DND-41 (cell line): ENCODE data around the gene NUP62CL.

ENCODE experiments used
- ATAC-seq: fragments of 200-7000 bp; cut with Tn5 transposase; 3 replicates; pipeline ENCODE4 v1.9.1; 2021; ENCODE audit warnings: low read depth; ENCODE audit not compliant: insufficient read depth
- DNase-seq: peaks from one replicate; pipeline ENCODE4 v3.0.0-alpha.2; 2020
- H2AFZ ChIP-seq: 2 replicates; pipeline ENCODE4 v1.6.0; 2012; ENCODE audit warnings: low read depth, low read length
- H3K27ac ChIP-seq: 2 replicates; pipeline ENCODE4 v1.5.1; 2012; ENCODE audit warnings: low read length, inconsistent platforms
- H3K27me3 ChIP-seq: fragments of 200-600 bp; sonication (generic); 2 replicates; pipeline ENCODE4 v1.6.0; 2012; ENCODE audit warnings: low read length, mild to moderate bottlenecking, inconsistent platforms; ENCODE audit not compliant: insufficient read depth, poor library complexity
- H3K36me3 ChIP-seq: 2 replicates; pipeline ENCODE4 v1.5.1; 2012; ENCODE audit warnings: low read length, inconsistent platforms; ENCODE audit not compliant: insufficient read depth
- H3K4me1 ChIP-seq: 2 replicates; pipeline ENCODE4 v1.5.1; 2012; ENCODE audit warnings: mild to moderate bottlenecking, low read length; ENCODE audit not compliant: insufficient read depth
- H3K4me2 ChIP-seq: 2 replicates; pipeline ENCODE4 v1.6.0; 2012; ENCODE audit warnings: mild to moderate bottlenecking, moderate library complexity, low read length, inconsistent platforms; ENCODE audit not compliant: insufficient read depth
- H3K4me3 ChIP-seq, 2 experiments: fragments of 200-600 bp in 1 of 2; shearing (Covaris generic) in 1 of 2; 2 replicates each; pipeline ENCODE4 v1.5.1; 2012 to 2016; ENCODE audit warnings: inconsistent platforms in 2 of 2, low read length in 2 of 2, mild to moderate bottlenecking in 2 of 2, low read depth in 1 of 2, moderate library complexity in 1 of 2
- H3K79me2 ChIP-seq: 2 replicates; pipeline ENCODE4 v1.6.0; 2012; ENCODE audit warnings: low read length, inconsistent platforms; ENCODE audit not compliant: insufficient read depth
- H3K9ac ChIP-seq: 2 replicates; pipeline ENCODE4 v1.6.0; 2012; ENCODE audit warnings: low read depth, mild to moderate bottlenecking, inconsistent platforms, low read length, moderate library complexity
- H3K9me3 ChIP-seq: 2 replicates; pipeline ENCODE4 v1.5.1; 2012; ENCODE audit warnings: low read length, moderate library complexity, mild to moderate bottlenecking, inconsistent platforms; ENCODE audit not compliant: insufficient read depth, severe bottlenecking
- H4K20me1 ChIP-seq: 2 replicates; pipeline ENCODE4 v1.6.0; 2012; ENCODE audit warnings: low read length; ENCODE audit not compliant: insufficient read depth
- EZH2 ChIP-seq: IDR thresholded peaks from 3 replicates; pipeline ENCODE4 v1.6.1; 2012; ENCODE audit warnings: borderline replicate concordance, low read depth, mild to moderate bottlenecking, moderate library complexity, low read length, inconsistent platforms; ENCODE audit not compliant: severe bottlenecking
- TF ChIP-seq, protein P1 (sequence below): IDR thresholded peaks from 2 replicates; pipeline ENCODE4 v1.5.1; 2012; ENCODE audit warnings: borderline replicate concordance, low read length, moderate library complexity, mild to moderate bottlenecking; ENCODE audit not compliant: poor library complexity, severe bottlenecking; ENCODE audit errors: extremely low read depth

Gene NUP62CL

DNA sequence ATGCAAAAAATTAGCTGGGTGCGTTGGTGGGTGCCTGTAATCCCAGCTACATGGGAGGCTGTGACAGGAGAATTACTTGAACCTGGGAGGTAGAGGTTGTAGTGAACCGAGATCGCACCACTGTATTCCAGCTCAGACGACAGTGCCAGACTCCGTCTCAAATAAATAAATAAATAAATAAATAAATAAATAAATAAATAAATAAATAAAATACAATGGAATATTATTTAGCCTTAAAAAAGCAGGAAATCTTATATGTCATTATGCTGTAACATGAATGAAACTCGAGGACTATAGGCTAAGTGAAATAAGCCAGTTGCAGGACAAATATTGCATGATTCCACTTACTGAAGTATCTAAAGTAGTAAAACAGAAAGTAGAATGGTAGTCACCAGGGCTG lies 130.1 kb downstream of the NUP62CL start:
- TF ChIP-seq EZH2, result no peak
- TF ChIP-seq, protein P1, sequence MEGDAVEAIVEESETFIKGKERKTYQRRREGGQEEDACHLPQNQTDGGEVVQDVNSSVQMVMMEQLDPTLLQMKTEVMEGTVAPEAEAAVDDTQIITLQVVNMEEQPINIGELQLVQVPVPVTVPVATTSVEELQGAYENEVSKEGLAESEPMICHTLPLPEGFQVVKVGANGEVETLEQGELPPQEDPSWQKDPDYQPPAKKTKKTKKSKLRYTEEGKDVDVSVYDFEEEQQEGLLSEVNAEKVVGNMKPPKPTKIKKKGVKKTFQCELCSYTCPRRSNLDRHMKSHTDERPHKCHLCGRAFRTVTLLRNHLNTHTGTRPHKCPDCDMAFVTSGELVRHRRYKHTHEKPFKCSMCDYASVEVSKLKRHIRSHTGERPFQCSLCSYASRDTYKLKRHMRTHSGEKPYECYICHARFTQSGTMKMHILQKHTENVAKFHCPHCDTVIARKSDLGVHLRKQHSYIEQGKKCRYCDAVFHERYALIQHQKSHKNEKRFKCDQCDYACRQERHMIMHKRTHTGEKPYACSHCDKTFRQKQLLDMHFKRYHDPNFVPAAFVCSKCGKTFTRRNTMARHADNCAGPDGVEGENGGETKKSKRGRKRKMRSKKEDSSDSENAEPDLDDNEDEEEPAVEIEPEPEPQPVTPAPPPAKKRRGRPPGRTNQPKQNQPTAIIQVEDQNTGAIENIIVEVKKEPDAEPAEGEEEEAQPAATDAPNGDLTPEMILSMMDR, result no peak
- peaks cover 3% of the 10 kb centered on the region; the same call in 1 of the 2 replicates for H3K36me3 ChIP-seq
- no peaks in the 10 kb centered on the region for H3K9me3 ChIP-seq
- no peak overlapping the region for H3K4me3 ChIP-seq
- H3K9ac ChIP-seq, result no peak overlapping the region
- H4K20me1 ChIP-seq, result no peaks in the 10 kb centered on the region
- H3K27me3 ChIP-seq, result no peaks in the 10 kb centered on the region
- H3K27ac ChIP-seq, result no peak overlapping the region
- H3K79me2 ChIP-seq, result no peaks in the 10 kb centered on the region
- H3K4me1 ChIP-seq, result no peaks in the 10 kb centered on the region
- DNase-seq (no peak), ATAC-seq (no peak)
- no peak overlapping the region for H2AFZ ChIP-seq
- H3K4me2 ChIP-seq, result no peak overlapping the region
